Endothelial cell of umbilical vein (primary cell): ENCODE measurements around the gene NOD1. TPM values are rescaled to one million over a fixed set of nuclear protein-coding genes. Genes with fewer than 3 reads are reported as not detected.

ENCODE experiments used
- BruUV-seq: library from RNA; stranded (reverse); fragments of 400-500 nt; replicated peaks from 2 replicates; lab custom pipeline; 2021; lab: Mats Ljungman, UMichigan
- CTCF ChIA-PET: fragments of 300-600, 350-600 bp; sonication (Branson Sonifier 250); formaldehyde crosslinking; loops from one replicate; lab custom pipeline; 2021; ENCODE audit warnings: antibody characterized with exemption, inconsistent platforms; lab: Charles Lee
- POLR2A ChIA-PET: fragments of 300-600, 350-600 bp; sonication (Branson Sonifier 250); formaldehyde crosslinking; loops from one replicate; lab custom pipeline; 2021; ENCODE audit warnings: antibody characterized with exemption, inconsistent platforms; lab: Charles Lee
- DNase-seq: peaks from one replicate; pipeline ENCODE4 v3.0.0-alpha.2; 2011; ENCODE audit warnings: low read depth, low spot score
- FAIRE-seq: peaks from 2 replicates; lab custom pipeline; 2011; peaks lifted over from hg19 to GRCh38; lab: Jason Lieb, UNC
- H2AFZ ChIP-seq: 2 replicates; pipeline ENCODE4 v1.6.0; 2012; ENCODE audit warnings: low read depth, low read length, control low read depth, inconsistent platforms
- H3K27ac ChIP-seq: 2 replicates; pipeline ENCODE4 v1.5.1; 2011; ENCODE audit warnings: low read depth, mild to moderate bottlenecking, control low read depth, low read length, moderate library complexity; ENCODE audit not compliant: insufficient read depth
- H3K27me3 ChIP-seq, 2 experiments: 2 replicates each; pipeline versions ENCODE4 v1.6.0 to v1.6.1; 2011; ENCODE audit warnings: low read length in 2 of 2, mixed read lengths in 1 of 2; ENCODE audit not compliant: control insufficient read depth in 2 of 2, insufficient read depth in 2 of 2
- H3K36me3 ChIP-seq, 2 experiments: 2 replicates in 1 of 2; 3 replicates in 1 of 2; pipeline ENCODE4 v1.5.1; 2011; ENCODE audit warnings: low read length in 2 of 2, mild to moderate bottlenecking in 1 of 2, moderate library complexity in 1 of 2; ENCODE audit not compliant: control insufficient read depth in 2 of 2, insufficient read depth in 2 of 2; ENCODE audit errors: extremely low read depth in 1 of 2
- H3K4me1 ChIP-seq: 3 replicates; pipeline ENCODE4 v1.5.1; 2011; ENCODE audit warnings: mild to moderate bottlenecking, low read length; ENCODE audit not compliant: control insufficient read depth, insufficient read depth; ENCODE audit errors: extremely low read depth
- H3K4me2 ChIP-seq: 2 replicates; pipeline ENCODE4 v1.6.1; 2011; ENCODE audit warnings: low read length, control low read depth, mixed read lengths; ENCODE audit not compliant: insufficient read depth
- H3K4me3 ChIP-seq, 3 experiments: fragments of 200-600 bp in 1 of 3; sonication (generic), shearing (Covaris generic) in 1 of 3; replicated peaks in 1 of 3; 2 replicates each; pipeline ENCODE4 v1.5.1; 2011 to 2016; ENCODE audit warnings: control low read depth in 3 of 3, low read length in 3 of 3, mild to moderate bottlenecking in 2 of 3, inconsistent platforms in 1 of 3, low read depth in 1 of 3, moderate library complexity in 1 of 3; ENCODE audit not compliant: insufficient read depth in 1 of 3
- H3K79me2 ChIP-seq: 2 replicates; pipeline ENCODE4 v1.6.0; 2012; ENCODE audit warnings: low read length, inconsistent platforms; ENCODE audit not compliant: control insufficient read depth, insufficient read depth
- H3K9ac ChIP-seq: replicated peaks from 2 replicates; pipeline ENCODE3; 2011; ENCODE audit warnings: low read length, control low read depth; ENCODE audit not compliant: insufficient read depth; ENCODE audit errors: extremely low read depth
- H3K9me1 ChIP-seq: replicated peaks from 3 replicates; pipeline ENCODE4 v1.6.0; 2011; ENCODE audit warnings: mild to moderate bottlenecking, low read length; ENCODE audit not compliant: control insufficient read depth, insufficient read depth; ENCODE audit errors: extremely low read depth
- H3K9me3 ChIP-seq: replicated peaks from 2 replicates; pipeline ENCODE4 v1.5.1; 2012; ENCODE audit warnings: low read length, inconsistent platforms; ENCODE audit not compliant: control insufficient read depth, insufficient read depth
- H4K20me1 ChIP-seq: replicated peaks from 2 replicates; pipeline ENCODE3; 2011; ENCODE audit warnings: mild to moderate bottlenecking, low read length; ENCODE audit not compliant: control insufficient read depth, insufficient read depth; ENCODE audit errors: extremely low read depth
- EZH2 ChIP-seq: IDR thresholded peaks from 2 replicates; pipeline ENCODE4 v1.6.1; 2012; ENCODE audit warnings: borderline replicate concordance, low read depth, mild to moderate bottlenecking, moderate library complexity, low read length, inconsistent platforms; ENCODE audit not compliant: severe bottlenecking
- FOS ChIP-seq: IDR thresholded peaks from 2 replicates; pipeline ENCODE4 v1.6.1; 2011; ENCODE audit warnings: mild to moderate bottlenecking, low read length, moderate library complexity, borderline replicate concordance; ENCODE audit not compliant: insufficient read depth
- GATA2 ChIP-seq: IDR thresholded peaks from 2 replicates; pipeline ENCODE4 v1.7.0; 2011; ENCODE audit warnings: low read depth, mild to moderate bottlenecking, moderate library complexity, mixed read lengths, low read length; ENCODE audit not compliant: insufficient read length, insufficient read depth
- JUN ChIP-seq: IDR thresholded peaks from 2 replicates; pipeline ENCODE4 v1.6.1; 2011; ENCODE audit warnings: borderline replicate concordance, low read depth; ENCODE audit not compliant: insufficient read length, insufficient read depth
- MYC ChIP-seq: IDR thresholded peaks from one replicate; pipeline ENCODE4 v1.6.1; 2011; ENCODE audit warnings: mild to moderate bottlenecking, low read depth, low read length
- POLR2A ChIP-seq: IDR thresholded peaks from 2 replicates; pipeline ENCODE4 v1.6.1; 2012; ENCODE audit warnings: low read depth, mild to moderate bottlenecking, control low read depth, low read length
- POLR2AphosphoS5 ChIP-seq: IDR thresholded peaks from 2 replicates; pipeline ENCODE4 v1.6.1; 2012; ENCODE audit warnings: low read depth, mild to moderate bottlenecking, control low read depth, low read length, moderate library complexity; ENCODE audit not compliant: insufficient read depth
- dilution Hi-C: fragments of 300-500 bp; cut with MboI; formaldehyde crosslinking; loops from one replicate; pipeline ENCODE4 v1.15.0; 2019; ENCODE audit warnings: low sequenced_read_pairs; ENCODE audit not compliant: extremely low pct_ligation_motif_present
- intact Hi-C: fragments of 100-400 bp; cut with micrococcal nuclease; formaldehyde crosslinking; loops from one replicate; pipeline ENCODE4 v1.10.0; 2022
- polyA plus RNA-seq, 4 experiments: library from polyadenylated mRNA; depleted of rRNA in 3 of 4; stranded (reverse) in 3 of 4; unstranded in 1 of 4; fragments of >200 nt; gene quantifications; 2 replicates each; pipeline versions ENCODE4 v1.2.1 to v1.2.3, GENCODE V29; 2011 to 2012; ENCODE audit warnings: missing spikeins in 1 of 4
- total RNA-seq: library from RNA; stranded (reverse); gene quantifications from 2 replicates; pipeline ENCODE4 v1.2.3, GENCODE V29; 2021
- TF ChIP-seq, protein P1 (sequence below), 2 donors: IDR thresholded peaks; 1 replicate in 1 of 2; 2 replicates in 1 of 2; pipeline ENCODE4 v1.5.1; 2011; ENCODE audit warnings: low read length in 2 of 2, mild to moderate bottlenecking in 2 of 2, moderate library complexity in 2 of 2, control low read depth in 1 of 2, inconsistent platforms in 1 of 2, low read depth in 1 of 2; ENCODE audit not compliant: insufficient read depth in 1 of 2; ENCODE audit errors: extremely low read depth in 1 of 2
- TF ChIP-seq, protein P2 (sequence below): IDR thresholded peaks from 2 replicates; pipeline ENCODE4 v1.6.1; 2011; ENCODE audit not compliant: insufficient read depth, insufficient read length

Gene NOD1
- total and polyA plus RNA-seq, 2 donors (not counting 3 experiments of a cell fraction or from before 2014, with no cell fraction given): 22.1 to 39.2 TPM

DNA sequence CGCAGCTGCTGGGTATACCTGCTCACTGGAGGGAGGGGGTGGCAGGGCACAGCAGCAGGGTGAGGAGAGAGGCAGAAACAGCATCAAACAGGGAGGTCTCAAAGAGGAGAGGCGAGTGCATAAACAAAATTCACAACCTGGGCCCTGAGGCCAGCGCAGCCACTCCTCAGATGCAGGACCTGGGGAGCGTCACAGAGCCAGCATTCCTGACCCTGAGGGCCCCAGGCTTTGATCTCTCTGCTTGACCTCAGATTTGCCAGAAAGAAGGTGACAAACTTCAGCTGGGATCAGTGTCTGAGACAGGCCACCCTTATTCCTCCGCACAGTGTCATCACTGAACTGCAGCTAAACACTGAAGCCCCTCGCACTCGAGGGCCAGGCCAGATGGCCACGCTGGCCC lies 25.6 kb downstream of the NOD1 start:
- dilution Hi-C loops (no loop called here), intact Hi-C loops (no loop called here)
- H2AFZ ChIP-seq: no peak overlapping the region
- H3K27ac ChIP-seq: no peak overlapping the region
- no TSS peak for BruUV-seq
- CTCF ChIA-PET: interaction anchor here (1.8 to 3.2 kb wide), 2 partner anchors 16 to 30 kb away, joined by 4 to 12 read pairs; no protein-coding TSS in a partner anchor
- H3K79me2 ChIP-seq: peaks cover 2% of the 10 kb centered on the region
- H4K20me1 ChIP-seq: no peaks in the 10 kb centered on the region
- FAIRE-seq (no peak), DNase-seq (no peak)
- H3K27me3 ChIP-seq: no peaks in the 10 kb centered on the region
- no peak overlapping the region for H3K9ac ChIP-seq
- H3K4me1 ChIP-seq: no peaks in the 10 kb centered on the region
- no peaks in the 10 kb centered on the region for H3K9me1 ChIP-seq
- peaks cover 18 to 71% of the 10 kb centered on the region in 2 experiments for H3K36me3 ChIP-seq
- POLR2A ChIA-PET: no interaction called here
- H3K4me2 ChIP-seq: no peak overlapping the region
- TF ChIP-seq, protein P1, sequence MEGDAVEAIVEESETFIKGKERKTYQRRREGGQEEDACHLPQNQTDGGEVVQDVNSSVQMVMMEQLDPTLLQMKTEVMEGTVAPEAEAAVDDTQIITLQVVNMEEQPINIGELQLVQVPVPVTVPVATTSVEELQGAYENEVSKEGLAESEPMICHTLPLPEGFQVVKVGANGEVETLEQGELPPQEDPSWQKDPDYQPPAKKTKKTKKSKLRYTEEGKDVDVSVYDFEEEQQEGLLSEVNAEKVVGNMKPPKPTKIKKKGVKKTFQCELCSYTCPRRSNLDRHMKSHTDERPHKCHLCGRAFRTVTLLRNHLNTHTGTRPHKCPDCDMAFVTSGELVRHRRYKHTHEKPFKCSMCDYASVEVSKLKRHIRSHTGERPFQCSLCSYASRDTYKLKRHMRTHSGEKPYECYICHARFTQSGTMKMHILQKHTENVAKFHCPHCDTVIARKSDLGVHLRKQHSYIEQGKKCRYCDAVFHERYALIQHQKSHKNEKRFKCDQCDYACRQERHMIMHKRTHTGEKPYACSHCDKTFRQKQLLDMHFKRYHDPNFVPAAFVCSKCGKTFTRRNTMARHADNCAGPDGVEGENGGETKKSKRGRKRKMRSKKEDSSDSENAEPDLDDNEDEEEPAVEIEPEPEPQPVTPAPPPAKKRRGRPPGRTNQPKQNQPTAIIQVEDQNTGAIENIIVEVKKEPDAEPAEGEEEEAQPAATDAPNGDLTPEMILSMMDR (IDR thresholded peaks at IDR 0.05; ENCODE audit: extremely low read depth in 1 of 2, insufficient read depth in 1 of 2, low read depth in 1 of 2, low read length in 2 of 2): no peak
- TF ChIP-seq, protein P2, sequence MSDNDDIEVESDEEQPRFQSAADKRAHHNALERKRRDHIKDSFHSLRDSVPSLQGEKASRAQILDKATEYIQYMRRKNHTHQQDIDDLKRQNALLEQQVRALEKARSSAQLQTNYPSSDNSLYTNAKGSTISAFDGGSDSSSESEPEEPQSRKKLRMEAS: no peak
- TF ChIP-seq JUN (no peak), EZH2 (no peak), POLR2AphosphoS5 (no peak), GATA2 (no peak), POLR2A (no peak), FOS (no peak), MYC (no peak)
- H3K9me3 ChIP-seq: no peaks in the 10 kb centered on the region
- no peak overlapping the region for H3K4me3 ChIP-seq
